Skeletal muscle satellite cell (primary cell): ENCODE results near the gene SKIC8.

Experiments used
- H3K27me3 ChIP-seq: 2 replicates; pipeline ENCODE4 v1.7.0; 2013; ENCODE audit warnings: low read length; ENCODE audit not compliant: control insufficient read depth, insufficient read depth
- H3K36me3 ChIP-seq: 2 replicates; pipeline ENCODE4 v1.7.0; 2013; ENCODE audit warnings: mild to moderate bottlenecking, control low read depth, low read length; ENCODE audit not compliant: insufficient read depth
- H3K4me1 ChIP-seq: 2 replicates; pipeline ENCODE4 v1.7.0; 2013; ENCODE audit warnings: low read length; ENCODE audit not compliant: control insufficient read depth, insufficient read depth
- H3K4me2 ChIP-seq: 2 replicates; pipeline ENCODE4 v1.7.0; 2013; ENCODE audit warnings: mild to moderate bottlenecking, low read length
- H3K4me3 ChIP-seq: 2 replicates; pipeline ENCODE4 v1.7.0; 2013; ENCODE audit warnings: low read length
- H3K9ac ChIP-seq: 2 replicates; pipeline ENCODE4 v1.7.0; 2013; ENCODE audit warnings: mild to moderate bottlenecking, low read depth, low read length, moderate library complexity
- H3K9me3 ChIP-seq: replicated peaks from 2 replicates; pipeline ENCODE4 v1.7.0; 2013; ENCODE audit warnings: mild to moderate bottlenecking, control low read depth, low read length

SKIC8 gene

GRCh38 chr15:78282324-78282723 lies 17.1 kb downstream of the SKIC8 start:
- H3K9me3 ChIP-seq, result no peaks in the 10 kb centered on the region
- H3K27me3 ChIP-seq, result no peaks in the 10 kb centered on the region
- peaks cover 25% of the 10 kb centered on the region for H3K36me3 ChIP-seq
- H3K9ac ChIP-seq, result no peak overlapping the region
- no peak overlapping the region for H3K4me3 ChIP-seq
- no peak overlapping the region for H3K4me2 ChIP-seq
- H3K4me1 ChIP-seq, result peaks cover 3% of the 10 kb centered on the region

- H3K4me1 ChIP-seq, result peaks cover 3% of the 10 kb centered on the region
- H3K36me3 ChIP-seq, result peaks cover 16% of the 10 kb centered on the region
- no peak overlapping the region for H3K9ac ChIP-seq
Observed at GRCh38 chr15:78280319-78281072, 18.9 kb downstream of the SKIC8 start.

GRCh38 chr15:78276064-78276943 lies 23.1 kb downstream of the SKIC8 start:
- no peak overlapping the region for H3K4me2 ChIP-seq
- no peaks in the 10 kb centered on the region for H3K27me3 ChIP-seq
- H3K9ac ChIP-seq, result no peak overlapping the region
- no peaks in the 10 kb centered on the region for H3K36me3 ChIP-seq
- no peak overlapping the region for H3K4me3 ChIP-seq
- no peaks in the 10 kb centered on the region for H3K9me3 ChIP-seq
- peaks cover 3% of the 10 kb centered on the region for H3K4me1 ChIP-seq

More at GRCh38 chr15:78280319-78281072, 18.9 kb downstream of the SKIC8 start:
- Histone ChIP-seq H3K9me3 (no peaks in the 10 kb centered on the region), H3K4me2 (no peak overlapping the region), H3K4me3 (no peak overlapping the region), H3K27me3 (no peaks in the 10 kb centered on the region)

GRCh38 chr15:78274994-78275393 lies 24.4 kb downstream of the SKIC8 start:
- Histone ChIP-seq H3K4me3 (no peak overlapping the region), H3K9ac (no peak overlapping the region), H3K4me1 (no peaks in the 10 kb centered on the region), H3K9me3 (no peaks in the 10 kb centered on the region), H3K27me3 (no peaks in the 10 kb centered on the region), H3K4me2 (no peak overlapping the region), H3K36me3 (no peaks in the 10 kb centered on the region)

- no peaks in the 10 kb centered on the region for H3K36me3 ChIP-seq
Observed at GRCh38 chr15:78272776-78273175, 26.6 kb downstream of the SKIC8 start.

GRCh38 chr15:78272316-78272715 lies 27.1 kb downstream of the SKIC8 start:
- no peak overlapping the region for H3K9ac ChIP-seq
- H3K9me3 ChIP-seq, result no peaks in the 10 kb centered on the region
- H3K4me2 ChIP-seq, result no peak overlapping the region
- H3K4me1 ChIP-seq, result no peaks in the 10 kb centered on the region
- no peaks in the 10 kb centered on the region for H3K27me3 ChIP-seq
- H3K4me3 ChIP-seq, result no peak overlapping the region
- H3K36me3 ChIP-seq, result no peaks in the 10 kb centered on the region

More at GRCh38 chr15:78272776-78273175, 26.6 kb downstream of the SKIC8 start:
- H3K9me3 ChIP-seq, result no peaks in the 10 kb centered on the region
- H3K4me2 ChIP-seq, result no peak overlapping the region
- no peak overlapping the region for H3K4me3 ChIP-seq
- H3K27me3 ChIP-seq, result no peaks in the 10 kb centered on the region
- H3K9ac ChIP-seq, result no peak overlapping the region
- no peaks in the 10 kb centered on the region for H3K4me1 ChIP-seq

- H3K4me1 ChIP-seq, result peaks cover 11% of the 10 kb centered on the region
- H3K27me3 ChIP-seq, result peaks cover 6% of the 10 kb centered on the region
- no peak overlapping the region for H3K4me2 ChIP-seq
- no peaks in the 10 kb centered on the region for H3K9me3 ChIP-seq
- no peaks in the 10 kb centered on the region for H3K36me3 ChIP-seq
- H3K4me3 ChIP-seq, result no peak overlapping the region
- no peak overlapping the region for H3K9ac ChIP-seq
Observed at GRCh38 chr15:78266806-78267205, 32.6 kb downstream of the SKIC8 start.

DNA sequence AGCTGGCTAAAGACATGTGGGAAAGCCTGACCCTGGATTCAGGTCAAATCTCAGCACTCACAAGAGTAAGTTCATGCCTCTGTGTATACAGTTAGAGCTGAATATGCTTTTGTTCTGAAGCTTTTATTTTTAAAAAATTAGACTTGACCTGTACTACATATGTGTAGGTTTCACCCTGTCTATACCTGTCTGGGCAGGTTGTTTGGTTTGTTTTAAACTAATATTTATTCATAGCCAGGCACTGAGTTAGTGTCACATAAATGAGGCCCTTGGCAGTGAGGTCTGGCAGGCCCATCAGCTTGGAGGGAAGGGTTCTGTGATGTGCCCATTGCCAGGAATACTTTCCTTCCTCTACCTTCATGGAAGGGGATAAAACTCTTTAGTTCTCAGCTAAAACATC lies 33.2 kb downstream of the SKIC8 start:
- H3K4me2 ChIP-seq, result no peak overlapping the region
- no peak overlapping the region for H3K9ac ChIP-seq
- no peaks in the 10 kb centered on the region for H3K36me3 ChIP-seq
- peaks cover 11% of the 10 kb centered on the region for H3K4me1 ChIP-seq
- H3K4me3 ChIP-seq, result no peak overlapping the region
- H3K27me3 ChIP-seq, result peaks cover 6% of the 10 kb centered on the region
- no peaks in the 10 kb centered on the region for H3K9me3 ChIP-seq

GRCh38 chr15:78265752-78266224 lies 33.6 kb downstream of the SKIC8 start:
- no peak overlapping the region for H3K4me2 ChIP-seq
- H3K9me3 ChIP-seq, result no peaks in the 10 kb centered on the region
- H3K9ac ChIP-seq, result no peak overlapping the region
- no peak overlapping the region for H3K4me3 ChIP-seq
- H3K27me3 ChIP-seq, result peaks cover 6% of the 10 kb centered on the region
- H3K36me3 ChIP-seq, result no peaks in the 10 kb centered on the region
- peaks cover 11% of the 10 kb centered on the region for H3K4me1 ChIP-seq

GRCh38 chr15:78265137-78265460 lies 34.3 kb downstream of the SKIC8 start:
- Histone ChIP-seq H3K9ac (peak overlapping the region; percentile 69), H3K36me3 (no peaks in the 10 kb centered on the region), H3K4me1 (peaks cover 11% of the 10 kb centered on the region), H3K4me3 (peak overlapping the region; percentile 67), H3K4me2 (peak overlapping the region; percentile 87), H3K9me3 (no peaks in the 10 kb centered on the region), H3K27me3 (peaks cover 6% of the 10 kb centered on the region)

GRCh38 chr15:78264304-78265136 lies 34.9 kb downstream of the SKIC8 start, which contains the start of gene DNAJA4:
Gene DNAJA4, plus strand, starts transcription at chr15:78264562. Its CDS starts 202 bp downstream, at chr15:78264764.
- H3K4me3 ChIP-seq, result peak within 1 kb of the TSS; percentile 67
- no peaks in the 10 kb centered on the region for H3K9me3 ChIP-seq
- peak within 1 kb of the TSS; percentile 69 for H3K9ac ChIP-seq
- H3K4me2 ChIP-seq, result peak within 1 kb of the TSS; percentile 87
- H3K4me1 ChIP-seq, result peaks cover 11% of the 10 kb centered on the region
- H3K36me3 ChIP-seq, result no peaks in the 10 kb centered on the region
- H3K27me3 ChIP-seq, result peaks cover 9% of the 10 kb centered on the region
